Neuronal stem cell (in vitro differentiated cells): ENCODE results near the gene ZNF76.
A peak's percentile ranks its signal among the peaks of the same experiment; 100 is the strongest.

Experiments
- DNase-seq: peaks from one replicate; pipeline ENCODE4 v3.0.0-alpha.2; 2013; ENCODE audit warnings: low spot score
- H2AFZ ChIP-seq: one replicate; pipeline ENCODE4 v1.6.1; 2013; ENCODE audit warnings: mild to moderate bottlenecking, low read length, inconsistent platforms
- H2AK5ac ChIP-seq: 2 replicates; pipeline ENCODE4 v1.6.1; 2013; ENCODE audit warnings: low read depth, mild to moderate bottlenecking, inconsistent platforms, low read length, moderate library complexity, mixed read lengths
- H2BK120ac ChIP-seq: 2 replicates; pipeline ENCODE4 v1.6.1; 2013; ENCODE audit warnings: low read depth, mild to moderate bottlenecking, inconsistent platforms, low read length, moderate library complexity, mixed read lengths
- H2BK12ac ChIP-seq: one replicate; pipeline ENCODE4 v1.6.1; 2013; ENCODE audit warnings: low read length, inconsistent platforms
- H2BK15ac ChIP-seq: 2 replicates; pipeline ENCODE4 v1.6.1; 2013; ENCODE audit warnings: mild to moderate bottlenecking, low read length, inconsistent platforms, mixed read lengths
- H2BK5ac ChIP-seq: one replicate; pipeline ENCODE4 v1.6.1; 2013; ENCODE audit warnings: inconsistent platforms, mild to moderate bottlenecking, low read length, moderate library complexity
- H3K14ac ChIP-seq: one replicate; pipeline ENCODE4 v1.6.1; 2013; ENCODE audit warnings: low read length, inconsistent platforms
- H3K18ac ChIP-seq: 2 replicates; pipeline ENCODE4 v1.6.1; 2013; ENCODE audit warnings: low read length, inconsistent platforms
- H3K23ac ChIP-seq: 2 replicates; pipeline ENCODE4 v1.6.1; 2013; ENCODE audit warnings: low read depth, mild to moderate bottlenecking, mixed read lengths, low read length, inconsistent platforms; ENCODE audit not compliant: poor library complexity
- H3K27ac ChIP-seq: replicated peaks from 3 replicates; pipeline ENCODE4 v1.5.1; 2013; ENCODE audit warnings: low read length, inconsistent platforms
- H3K27me3 ChIP-seq, 3 experiments: 2 replicates each; pipeline ENCODE4 v1.6.1; 2013; ENCODE audit warnings: low read length in 3 of 3, mild to moderate bottlenecking in 2 of 3, inconsistent platforms in 1 of 3, low read depth in 1 of 3, mixed read lengths in 1 of 3, moderate library complexity in 1 of 3; ENCODE audit not compliant: control insufficient read depth in 3 of 3, insufficient read depth in 3 of 3
- H3K36me3 ChIP-seq, 2 donors: replicated peaks in 1 of 2; 2 replicates each; pipeline ENCODE4 v1.6.1; 2013; ENCODE audit warnings: low read length in 2 of 2; ENCODE audit not compliant: control insufficient read depth in 2 of 2, insufficient read depth in 2 of 2
- H3K4ac ChIP-seq: 2 replicates; pipeline ENCODE4 v1.6.1; 2013; ENCODE audit warnings: inconsistent platforms, mild to moderate bottlenecking, low read length, moderate library complexity
- H3K4me1 ChIP-seq, 2 donors: 1 replicate in 1 of 2; 2 replicates in 1 of 2; pipeline ENCODE4 v1.6.1; 2013; ENCODE audit warnings: low read length in 2 of 2, low read depth in 1 of 2; ENCODE audit not compliant: control insufficient read depth in 2 of 2, insufficient read depth in 1 of 2
- H3K4me2 ChIP-seq: one replicate; pipeline ENCODE4 v1.6.1; 2013; ENCODE audit warnings: mild to moderate bottlenecking, low read length, inconsistent platforms; ENCODE audit not compliant: insufficient read depth, poor library complexity, severe bottlenecking
- H3K4me3 ChIP-seq, 2 donors: 2 replicates each; pipeline ENCODE4 v1.5.1; 2013; ENCODE audit warnings: low read length in 2 of 2, mild to moderate bottlenecking in 2 of 2, inconsistent platforms in 1 of 2, moderate library complexity in 1 of 2
- H3K79me1 ChIP-seq: one replicate; pipeline ENCODE4 v1.6.1; 2013; ENCODE audit warnings: low read depth, mild to moderate bottlenecking, inconsistent platforms, low read length, moderate library complexity
- H3K9ac ChIP-seq: one replicate; pipeline ENCODE4 v1.6.1; 2013; ENCODE audit warnings: mild to moderate bottlenecking, low read depth, low read length, inconsistent platforms; ENCODE audit not compliant: poor library complexity
- H3K9me3 ChIP-seq, 2 donors: replicated peaks in 1 of 2; 2 replicates each; pipeline versions ENCODE3 to v1.6.1; 2013; ENCODE audit warnings: low read length in 2 of 2, mild to moderate bottlenecking in 2 of 2, inconsistent platforms in 1 of 2, low read depth in 1 of 2, mixed read lengths in 1 of 2, moderate library complexity in 1 of 2; ENCODE audit not compliant: control insufficient read depth in 2 of 2, insufficient read depth in 1 of 2
- H4K8ac ChIP-seq: one replicate; pipeline ENCODE4 v1.6.1; 2013; ENCODE audit warnings: low read depth, mild to moderate bottlenecking, inconsistent platforms, low read length, moderate library complexity
- H4K91ac ChIP-seq: one replicate; pipeline ENCODE4 v1.6.1; 2013; ENCODE audit warnings: low read length, low read depth, mild to moderate bottlenecking, inconsistent platforms; ENCODE audit not compliant: poor library complexity
- WGBS, 2 donors: extraction: QIAGEN DNeasy Blood & Tissue Kit; methylation state at CpG; one replicate each; pipeline ENCODE4 v1.1.7; 2013; ENCODE audit warnings: missing lambda C conversion rate in 2 of 2, mixed read lengths in 1 of 2; ENCODE audit not compliant: insufficient read length in 2 of 2, insufficient replicate concordance in 1 of 2; ENCODE audit errors: extremely low coverage in 2 of 2; 5-methylcytosine and 5-hydroxymethylcytosine counted together

ZNF76 gene

DNA sequence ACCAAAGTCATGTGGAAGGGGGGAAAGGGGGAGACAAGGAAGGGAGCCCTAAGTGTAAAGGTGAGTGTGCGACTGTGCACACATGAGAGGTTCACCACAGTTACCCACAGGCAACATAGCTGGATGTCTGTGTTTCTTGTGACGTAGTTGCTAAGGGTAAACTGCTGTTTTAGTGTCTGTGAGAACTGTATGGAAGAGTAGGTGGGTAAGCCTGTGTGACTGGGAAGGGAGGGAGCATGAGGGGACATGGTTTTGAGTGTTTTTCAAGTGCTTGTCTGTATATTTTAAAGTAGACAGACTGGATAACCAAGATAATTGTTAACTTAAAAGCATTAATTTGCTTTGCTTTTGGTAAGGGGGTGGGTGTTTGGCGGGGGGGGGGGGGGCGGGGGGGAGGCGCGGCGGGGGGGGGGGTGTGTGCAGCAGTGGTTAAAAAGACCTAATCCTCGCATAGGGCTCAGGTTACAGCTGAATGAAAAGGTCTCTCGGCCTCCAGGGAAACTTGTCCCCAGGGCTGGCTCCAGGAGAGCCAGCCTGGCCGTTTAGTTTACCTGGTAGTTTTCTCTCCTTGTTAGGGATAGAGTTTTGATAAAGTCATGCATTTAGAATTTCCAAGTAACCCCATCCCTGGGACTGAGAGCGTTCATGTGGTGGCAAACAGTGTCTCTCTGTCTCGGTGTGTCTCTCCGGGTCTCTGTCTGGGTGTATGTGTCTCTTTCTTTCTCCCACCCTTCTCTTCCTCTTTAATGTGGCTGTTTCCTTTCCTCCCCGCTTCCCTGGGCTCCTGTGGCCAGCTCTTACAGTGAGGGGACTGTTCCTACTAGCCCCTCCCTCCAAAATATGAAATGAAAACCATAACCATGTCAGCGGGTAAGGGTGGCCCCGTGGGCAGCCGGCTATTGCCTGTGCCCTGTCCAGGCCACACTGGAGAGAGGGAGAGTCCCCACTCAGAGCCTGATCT, 42.4 kb upstream of the ZNF76 start:
- Histone ChIP-seq H3K23ac (no peak overlapping the region), H2BK5ac (peak overlapping the region; percentile 88), H3K4ac (no peak overlapping the region), H2BK12ac (no peak overlapping the region), H2AFZ (no peak overlapping the region), H3K4me1 (peaks cover 42 to 50% of the 10 kb centered on the region in 2 donors), H3K27ac (peak overlapping the region; percentile 89), H3K14ac (no peak overlapping the region), H3K27me3 (peaks cover 0 to 5% (median 3%) of the 10 kb centered on the region in 3 experiments), H3K9me3 (no peaks in the 10 kb centered on the region), H4K8ac (no peak overlapping the region), H2BK15ac (no peak overlapping the region), H2AK5ac (no peak overlapping the region), H3K79me1 (peaks cover 6% of the 10 kb centered on the region), H4K91ac (no peak overlapping the region), H2BK120ac (no peak overlapping the region), H3K18ac (peak overlapping the region; percentile 92), H3K36me3 (peaks cover 0 to 32% of the 10 kb centered on the region in 2 donors), H3K9ac (no peak overlapping the region), H3K4me3 (peak overlapping the region in 1 of 2 donors; percentile 1), H3K4me2 (peak overlapping the region; percentile 61)
- WGBS, 2 donors = no CpG with 5 or more reads among the region's 17 CpGs
- no peak for DNase-seq

GRCh38 chr6:35218021-35218420, 41.5 kb upstream of the ZNF76 start:
- H3K27ac ChIP-seq = peak overlapping the region; percentile 89

GRCh38 chr6:35218456-35218855, 41.1 kb upstream of the ZNF76 start:
- peak overlapping the region; percentile 9 for H2AK5ac ChIP-seq
- H3K18ac ChIP-seq = peak overlapping the region; percentile 1
- H3K27me3 ChIP-seq = no peaks in the 10 kb centered on the region
- H3K9ac ChIP-seq = no peak overlapping the region
- no peak overlapping the region for H3K23ac ChIP-seq
- H2BK15ac ChIP-seq = no peak overlapping the region
- H3K4ac ChIP-seq = no peak overlapping the region
- H4K91ac ChIP-seq = no peak overlapping the region
- no peak for DNase-seq
- no peak overlapping the region for H2AFZ ChIP-seq
- no CpG with 5 or more reads among the region's 4 CpGs for WGBS, 2 donors
- H3K36me3 ChIP-seq = peaks cover 0 to 44% of the 10 kb centered on the region in 2 donors
- peak overlapping the region; percentile 89 for H3K27ac ChIP-seq
- H2BK12ac ChIP-seq = no peak overlapping the region
- no peak overlapping the region for H4K8ac ChIP-seq
- H3K9me3 ChIP-seq = no peaks in the 10 kb centered on the region
- no peak overlapping the region for H3K4me3 ChIP-seq
- no peak overlapping the region for H3K4me2 ChIP-seq
- H2BK5ac ChIP-seq = no peak overlapping the region
- H3K4me1 ChIP-seq = peaks cover 35 to 40% of the 10 kb centered on the region in 2 donors
- peaks cover 6% of the 10 kb centered on the region for H3K79me1 ChIP-seq
- H3K14ac ChIP-seq = no peak overlapping the region
- no peak overlapping the region for H2BK120ac ChIP-seq

More at GRCh38 chr6:35218021-35218420, 41.5 kb upstream of the ZNF76 start:
- DNase-seq = no peak
- Histone ChIP-seq H3K9me3 (no peaks in the 10 kb centered on the region), H4K8ac (no peak overlapping the region), H3K4ac (no peak overlapping the region), H3K36me3 (peaks cover 0 to 40% of the 10 kb centered on the region in 2 donors), H4K91ac (no peak overlapping the region), H3K4me3 (no peak overlapping the region), H3K27me3 (no peaks in the 10 kb centered on the region), H2BK15ac (no peak overlapping the region), H2BK5ac (no peak overlapping the region), H2AK5ac (peak overlapping the region; percentile 9), H3K4me2 (peak overlapping the region; percentile 61), H2AFZ (no peak overlapping the region), H3K18ac (no peak overlapping the region), H2BK120ac (no peak overlapping the region), H2BK12ac (no peak overlapping the region), H3K23ac (no peak overlapping the region), H3K79me1 (peaks cover 6% of the 10 kb centered on the region), H3K14ac (no peak overlapping the region), H3K4me1 (peaks cover 38 to 42% of the 10 kb centered on the region in 2 donors), H3K9ac (no peak overlapping the region)
- WGBS, 2 donors = no CpG with 5 or more reads among the region's 4 CpGs

- Histone ChIP-seq H3K4me1 (peaks cover 35 to 40% of the 10 kb centered on the region in 2 donors), H3K4me2 (no peak overlapping the region), H3K27me3 (no peaks in the 10 kb centered on the region), H3K14ac (no peak overlapping the region), H2BK120ac (no peak overlapping the region), H3K4me3 (no peak overlapping the region), H3K18ac (peak overlapping the region; percentile 21), H4K91ac (no peak overlapping the region), H2BK12ac (no peak overlapping the region), H2BK15ac (no peak overlapping the region), H3K9me3 (no peaks in the 10 kb centered on the region), H2AK5ac (no peak overlapping the region), H4K8ac (no peak overlapping the region), H2AFZ (no peak overlapping the region), H3K9ac (no peak overlapping the region), H2BK5ac (no peak overlapping the region), H3K4ac (no peak overlapping the region), H3K36me3 (peaks cover 0 to 55% of the 10 kb centered on the region in 2 donors), H3K79me1 (peaks cover 4% of the 10 kb centered on the region), H3K27ac (no peak overlapping the region), H3K23ac (no peak overlapping the region)
- no CpG with 5 or more reads among the region's 4 CpGs for WGBS, 2 donors
- DNase-seq = no peak
Measured at GRCh38 chr6:35219683-35220326, 39.7 kb upstream of the ZNF76 start.
